NCI-H526 treated with DMSO at 0.1 percent for 48 hours (cell line): Measurements from ENCODE around the gene SLC32A1.

Experiments used
- DNase-seq: peaks from one replicate; lab custom pipeline; 2025; lab: John Stamatoyannopoulos, UW

SLC32A1 gene

GRCh38 chr20:38725148-38725901, 1.0 kb downstream of the SLC32A1 start:
- no peak for DNase-seq

GRCh38 chr20:38725931-38726803, 1.9 kb downstream of the SLC32A1 start:
- DNase-seq: peak; percentile 61

GRCh38 chr20:38726804-38727606, 2.7 kb downstream of the SLC32A1 start:
- DNase-seq: no peak

GRCh38 chr20:38727607-38728190, 3.4 kb downstream of the SLC32A1 start:
- no peak for DNase-seq

- DNase-seq: no peak
Observed at GRCh38 chr20:38728191-38728781, 4.0 kb downstream of the SLC32A1 start.

- DNase-seq: peak; percentile 30
Observed at GRCh38 chr20:38728911-38729642, 4.8 kb downstream of the SLC32A1 start.

- DNase-seq: no peak
Observed at GRCh38 chr20:38729767-38730166, 5.5 kb downstream of the SLC32A1 start.

- DNase-seq: no peak
Observed at GRCh38 chr20:38730167-38730988, 6.1 kb downstream of the SLC32A1 start.

GRCh38 chr20:38730989-38731737, 6.9 kb downstream of the SLC32A1 start:
- peak; percentile 57 for DNase-seq

GRCh38 chr20:38731738-38732113, 7.4 kb downstream of the SLC32A1 start:
- DNase-seq: no peak

- no peak for DNase-seq
Observed at GRCh38 chr20:38732981-38733380, 8.7 kb downstream of the SLC32A1 start.

GRCh38 chr20:38735172-38735571, 10.9 kb downstream of the SLC32A1 start:
- DNase-seq: no peak

GRCh38 chr20:38737887-38738286, 13.6 kb downstream of the SLC32A1 start:
- DNase-seq: no peak

GRCh38 chr20:38745757-38746156, 21.5 kb downstream of the SLC32A1 start:
- DNase-seq: no peak

- DNase-seq: no peak
Observed at GRCh38 chr20:38747495-38748096, 23.3 kb downstream of the SLC32A1 start.

- DNase-seq: peak; percentile 97
Observed at GRCh38 chr20:38748097-38748860, 24.0 kb downstream of the SLC32A1 start, which contains the start of gene ACTR5. Gene ACTR5, plus strand, starts transcription at chr20:38748460. Its CDS starts 19 bp downstream, at chr20:38748479.

GRCh38 chr20:38748861-38749149, 24.5 kb downstream of the SLC32A1 start:
- DNase-seq: peak; percentile 37

GRCh38 chr20:38751360-38751976, 27.2 kb downstream of the SLC32A1 start:
- peak; percentile 17 for DNase-seq
